Small intestine (tissue), 7 donors: ENCODE data around the gene C1orf141. TPM values are rescaled to one million over a fixed set of nuclear protein-coding genes. Genes with fewer than 3 reads are reported as not detected.
"Not testable (repeated sequence)": the region's sequence is repeated elsewhere in the genome, so short reads cannot be mapped to it uniquely, and the experiment has no call there.

Experiments
- DNase-seq, 2 donors: peaks; one replicate each; pipeline versions ENCODE4 v3.0.0 to v3.0.0-alpha.2; 2013
- FAIRE-seq: peaks from 2 replicates; lab custom pipeline; 2012; peaks lifted over from hg19 to GRCh38; lab: Jason Lieb, UNC
- H3K27ac ChIP-seq, 3 donors: one replicate each; pipeline ENCODE4 v1.5.1; 2013; ENCODE audit warnings: low read length in 2 of 3, mild to moderate bottlenecking in 2 of 3, control low read depth in 1 of 3, inconsistent platforms in 1 of 3, low read depth in 1 of 3, moderate library complexity in 1 of 3
- H3K27me3 ChIP-seq, 3 donors: one replicate each; pipeline ENCODE4 v1.6.1; 2013; ENCODE audit warnings: low read length in 3 of 3, inconsistent platforms in 1 of 3; ENCODE audit not compliant: control insufficient read depth in 3 of 3, insufficient read depth in 3 of 3
- H3K36me3 ChIP-seq, 3 donors: one replicate each; pipeline ENCODE4 v1.6.1; 2013; ENCODE audit warnings: low read length in 3 of 3, inconsistent platforms in 1 of 3, low read depth in 1 of 3, mild to moderate bottlenecking in 1 of 3, moderate library complexity in 1 of 3; ENCODE audit not compliant: control insufficient read depth in 3 of 3, insufficient read depth in 2 of 3
- H3K4me1 ChIP-seq, 3 donors: one replicate each; pipeline ENCODE4 v1.6.1; 2013; ENCODE audit warnings: low read length in 2 of 3, inconsistent platforms in 1 of 3, low read depth in 1 of 3, mild to moderate bottlenecking in 1 of 3, moderate library complexity in 1 of 3; ENCODE audit not compliant: control insufficient read depth in 3 of 3, insufficient read depth in 2 of 3
- H3K4me3 ChIP-seq, 3 donors: one replicate each; pipeline ENCODE4 v1.5.1; 2013; ENCODE audit warnings: low read length in 3 of 3, control low read depth in 1 of 3, inconsistent platforms in 1 of 3, low read depth in 1 of 3, mild to moderate bottlenecking in 1 of 3, moderate library complexity in 1 of 3
- H3K9me3 ChIP-seq, 2 donors: one replicate each; pipeline ENCODE4 v1.6.1; 2013; ENCODE audit warnings: low read depth in 1 of 2, low read length in 1 of 2; ENCODE audit not compliant: control insufficient read depth in 2 of 2, insufficient read depth in 1 of 2
- WGBS, 3 donors: extraction: QIAGEN DNeasy Blood & Tissue Kit; methylation state at CpG; one replicate each; pipeline ENCODE4 v1.1.7; 2013; 5-methylcytosine and 5-hydroxymethylcytosine counted together
- polyA plus RNA-seq, 4 donors: library from polyadenylated mRNA; stranded (reverse) in 3 of 4; unstranded in 1 of 4; fragments of 200-250 nt in 3 of 4; fragments of 120-200 nt in 1 of 4; gene quantifications; one replicate each; pipeline versions ENCODE4 v1.2.1 to v1.2.3, GENCODE V29; 2013
- donor health status: healthy with polysubstance abuse.
- donor health status: control.
- donor health status: control.
- donor health status: Bipolar disorder and iron deficiency.
- donor health status: healthy.

C1orf141 gene
- polyA plus RNA-seq, 4 donors: 0.21 TPM; not detected in 3

GRCh38 chr1:67148516-67149178 is 13.9 kb upstream of the C1orf141 start:
- WGBS, 3 donors: 19 to 45% (median 39%) methylated on average over 6 of the region's 6 CpGs
- H3K27me3 ChIP-seq: no peaks in the 10 kb centered on the region
- H3K9me3 ChIP-seq: no peaks in the 10 kb centered on the region
- H3K4me1 ChIP-seq: peaks cover 0 to 7% (median 0%) of the 10 kb centered on the region in 3 donors
- FAIRE-seq (no peak), DNase-seq (no peak)
- no peak overlapping the region for H3K27ac ChIP-seq
- no peaks in the 10 kb centered on the region for H3K36me3 ChIP-seq
- no peak overlapping the region for H3K4me3 ChIP-seq

DNA sequence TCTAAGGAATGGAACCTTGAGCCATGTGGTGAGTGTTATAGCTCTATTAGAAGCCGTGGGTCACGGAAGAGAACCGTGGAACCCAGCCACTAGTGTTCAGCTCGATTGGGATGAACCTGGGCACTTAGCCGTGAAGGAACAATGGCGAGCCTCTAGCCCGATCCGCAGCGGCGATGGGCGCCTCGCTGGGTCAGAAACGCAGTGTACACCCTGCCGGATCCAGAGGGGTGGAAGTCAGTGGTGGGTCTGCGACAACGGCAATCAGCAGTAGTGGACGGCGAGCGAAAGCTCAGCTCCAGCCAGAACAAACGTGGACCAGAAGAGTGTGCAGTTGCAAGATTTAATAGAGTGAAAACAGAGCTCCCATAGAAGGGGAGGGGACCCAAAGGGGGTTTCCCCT is 13.2 kb upstream of the C1orf141 start:
- not testable (repeated sequence) for H3K27ac ChIP-seq, FAIRE-seq, H3K36me3 ChIP-seq, DNase-seq, H3K9me3 ChIP-seq, H3K4me3 ChIP-seq, H3K27me3 ChIP-seq, H3K4me1 ChIP-seq
- 89 to 94% (median 94%) methylated on average over 20 of the region's 20 CpGs for WGBS, 3 donors

DNA sequence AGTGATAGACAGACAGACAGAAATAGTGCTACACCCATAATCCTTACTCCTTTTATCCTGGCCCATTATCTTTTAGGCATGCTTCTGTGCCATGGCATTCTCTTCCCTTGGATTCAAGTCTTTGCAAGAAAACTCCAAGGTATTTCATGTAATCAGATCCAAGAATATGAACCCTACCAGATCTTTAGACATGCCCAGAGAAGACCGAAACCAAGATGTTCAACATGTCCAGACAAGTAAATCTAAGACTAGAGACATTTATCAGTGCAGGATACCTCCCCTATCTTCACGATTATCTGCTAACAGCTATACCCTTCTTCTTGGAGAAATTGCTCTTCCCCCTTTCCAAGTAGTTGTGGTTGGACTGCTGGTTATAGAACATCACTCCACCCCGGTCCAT is 11.8 kb upstream of the C1orf141 start:
- Histone ChIP-seq H3K36me3 (no peaks in the 10 kb centered on the region), H3K4me3 (no peak overlapping the region), H3K4me1 (peaks cover 0 to 7% (median 0%) of the 10 kb centered on the region in 3 donors), H3K9me3 (no peaks in the 10 kb centered on the region), H3K27me3 (no peaks in the 10 kb centered on the region), H3K27ac (no peak overlapping the region)
- 95 to 97% (median 95%) methylated on average over 3 of the region's 3 CpGs for WGBS, 3 donors
- DNase-seq: no peak
- no peak for FAIRE-seq

DNA sequence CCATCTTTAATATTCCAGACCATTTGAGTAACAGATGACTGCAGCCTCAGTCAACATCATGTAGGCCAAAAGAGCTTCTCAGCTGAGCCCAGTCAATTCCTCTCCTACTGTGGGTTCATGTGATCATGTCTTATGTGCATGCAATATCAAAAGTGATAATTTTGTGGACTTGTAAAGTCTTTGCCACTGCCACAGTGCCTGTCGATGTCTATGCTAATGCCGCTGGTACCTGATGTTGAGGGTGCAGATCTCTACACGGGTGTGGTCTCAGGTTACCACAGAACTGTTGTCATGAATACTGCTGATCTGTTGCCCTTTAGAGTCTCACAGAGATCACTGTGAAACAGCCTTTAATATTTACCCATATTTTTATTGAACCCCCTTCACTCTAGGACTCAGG is 11.3 kb upstream of the C1orf141 start:
- Histone ChIP-seq H3K9me3 (no peaks in the 10 kb centered on the region), H3K4me3 (no peak overlapping the region), H3K27me3 (no peaks in the 10 kb centered on the region), H3K36me3 (no peaks in the 10 kb centered on the region), H3K4me1 (peaks cover 0 to 7% (median 0%) of the 10 kb centered on the region in 3 donors), H3K27ac (no peak overlapping the region)
- DNase-seq (no peak), FAIRE-seq (no peak)
- 88 to 92% (median 92%) methylated on average over 3 of the region's 3 CpGs for WGBS, 3 donors

GRCh38 chr1:67144696-67145095 is 9.9 kb upstream of the C1orf141 start:
- H3K36me3 ChIP-seq: no peaks in the 10 kb centered on the region
- no peak overlapping the region for H3K27ac ChIP-seq
- H3K4me3 ChIP-seq: no peak overlapping the region
- no peak for DNase-seq
- H3K27me3 ChIP-seq: no peaks in the 10 kb centered on the region
- no peak for FAIRE-seq
- no peaks in the 10 kb centered on the region for H3K9me3 ChIP-seq
- peaks cover 0 to 10% (median 0%) of the 10 kb centered on the region in 3 donors for H3K4me1 ChIP-seq
- WGBS, 3 donors: 80 to 90% (median 81%) methylated on average over 2 of the region's 2 CpGs

DNA sequence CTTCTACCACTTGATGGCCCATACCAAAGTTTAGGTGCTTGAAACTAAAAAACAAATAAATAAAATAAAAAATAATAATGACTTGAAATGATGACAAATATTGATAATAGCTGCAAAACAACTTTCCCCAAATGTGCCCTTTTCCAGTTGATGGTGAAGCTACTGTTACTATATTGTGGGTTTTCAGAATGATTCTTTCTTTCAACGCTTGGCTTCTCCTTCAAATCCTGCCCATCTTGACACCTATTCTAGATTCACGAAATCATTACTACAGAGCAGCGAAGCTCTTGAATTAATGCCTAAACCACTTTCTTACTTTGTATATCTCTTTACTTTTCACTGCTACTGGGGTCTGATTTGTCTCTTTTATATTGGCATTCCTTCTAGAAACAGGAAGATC is 9.2 kb upstream of the C1orf141 start:
- Histone ChIP-seq H3K36me3 (no peaks in the 10 kb centered on the region), H3K27ac (no peak overlapping the region), H3K27me3 (no peaks in the 10 kb centered on the region), H3K9me3 (no peaks in the 10 kb centered on the region), H3K4me1 (peaks cover 0 to 15% (median 0%) of the 10 kb centered on the region in 3 donors), H3K4me3 (no peak overlapping the region)
- DNase-seq (no peak), FAIRE-seq (no peak)
- 75 to 96% (median 77%) methylated on average over 3 of the region's 3 CpGs for WGBS, 3 donors

DNA sequence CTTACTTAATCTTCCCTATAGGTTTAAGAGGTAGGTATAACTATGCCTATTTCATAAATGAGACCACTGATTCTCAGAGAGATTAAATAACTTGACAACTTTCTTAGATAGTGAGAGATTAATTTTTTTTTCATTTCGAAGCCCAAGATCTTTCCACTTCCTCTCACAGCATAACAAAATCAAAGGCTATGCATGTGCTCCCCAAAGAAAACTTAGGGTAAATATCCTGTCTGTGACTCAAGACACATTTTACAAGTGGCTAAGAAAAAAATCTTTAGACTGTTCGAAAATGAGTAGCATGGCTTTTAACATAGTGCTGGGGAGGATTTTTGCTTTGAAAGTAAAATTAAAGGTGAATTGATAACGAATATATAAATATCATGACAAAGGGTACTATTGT is 8.2 kb upstream of the C1orf141 start:
- DNase-seq (no peak), FAIRE-seq (peak; percentile 19)

GRCh38 chr1:67141832-67142231 is 7.1 kb upstream of the C1orf141 start:
- H3K4me3 ChIP-seq, H3K9me3 ChIP-seq, H3K36me3 ChIP-seq, H3K27ac ChIP-seq, DNase-seq, FAIRE-seq, H3K27me3 ChIP-seq: not testable (repeated sequence)
- peaks cover 3 to 28% (median 7%) of the 10 kb centered on the region in 3 donors for H3K4me1 ChIP-seq
- WGBS, 3 donors: 12 to 59% (median 39%) methylated on average over 3 of the region's 3 CpGs

More for the DNA sequence above, 8.2 kb upstream of the C1orf141 start:
- Histone ChIP-seq H3K36me3 (no peaks in the 10 kb centered on the region), H3K27ac (no peak overlapping the region), H3K9me3 (no peaks in the 10 kb centered on the region), H3K4me1 (peaks cover 0 to 17% (median 0%) of the 10 kb centered on the region in 3 donors), H3K4me3 (no peak overlapping the region), H3K27me3 (no peaks in the 10 kb centered on the region)
- 64 to 74% (median 65%) methylated on average over 3 of the region's 3 CpGs for WGBS, 3 donors

- H3K36me3 ChIP-seq: no peaks in the 10 kb centered on the region
- 52 to 69% (median 66%) methylated on average over 2 of the region's 2 CpGs for WGBS, 3 donors
- no peaks in the 10 kb centered on the region for H3K9me3 ChIP-seq
- no peaks in the 10 kb centered on the region for H3K27me3 ChIP-seq
- peaks cover 3 to 34% (median 7%) of the 10 kb centered on the region in 3 donors for H3K4me1 ChIP-seq
- no peak overlapping the region for H3K27ac ChIP-seq
- H3K4me3 ChIP-seq: no peak overlapping the region
- DNase-seq (no peak), FAIRE-seq (peak; percentile 81)
Measured at GRCh38 chr1:67140460-67140859, 5.7 kb upstream of the C1orf141 start.
